ENCODE measurements around the gene PINLYP. TPM values are rescaled to one million over a fixed set of nuclear protein-coding genes. Genes with fewer than 3 reads are reported as not detected.

Gene PINLYP
- total and polyA plus RNA-seq, 2 experiments from 2014 or later, result 7.8 to 11.1 TPM

- peaks cover 1% of the 10 kb centered on the region; the same call in 1 of the 2 replicates for H3K4me1 ChIP-seq (ENCODE audit: insufficient read depth)
- peak overlapping the region; percentile 39; the same call in 1 of the 2 replicates for H3K27ac ChIP-seq (ENCODE audit: low read depth)
- Mint-ChIP-seq H3K4me3 (no peak overlapping the region), H3K4me1 (peaks cover 5% of the 10 kb centered on the region), H3K27ac (peak overlapping the region; percentile 49; the same call in 1 of the 2 replicates), H3K27me3 (ENCODE audit: insufficient read depth, low read depth, poor library complexity) (no peaks in the 10 kb centered on the region), H3K9me3 (no peaks in the 10 kb centered on the region), H3K36me3 (ENCODE audit: low read depth) (peaks cover 23% of the 10 kb centered on the region)
- 0 out of 2 replicates have a peak, but pooled peaks cover 10% of the 10 kb centered on the region for H3K79me2 ChIP-seq (replicated peaks; ENCODE audit: insufficient read depth)
- ATAC-seq (no peak), DNase-seq (ENCODE audit: low spot score) (no peak)
- no peak overlapping the region for H3K4me3 ChIP-seq
- H3F3A ChIP-seq (replicated peaks; ENCODE audit: low read depth), result no peaks in the 10 kb centered on the region
- no peaks in the 10 kb centered on the region for H3K9me2 ChIP-seq (ENCODE audit: insufficient read depth)
- H3K36me3 ChIP-seq (ENCODE audit: insufficient read depth), result no peaks in the 10 kb centered on the region
- H3K27me3 ChIP-seq (ENCODE audit: insufficient read depth), result no peaks in the 10 kb centered on the region
- no peak for TF ChIP-seq STAT1 (IDR thresholded peaks at IDR 0.05; ENCODE audit: unreplicated experiment)
- TF ChIP-seq EZH2phosphoT487 (IDR thresholded peaks at IDR 0.05; ENCODE audit: unreplicated experiment), result no peak
- no peak for TF ChIP-seq EZH2 (IDR thresholded peaks at IDR 0.05; ENCODE audit: low read depth, unreplicated experiment)
- TF ChIP-seq ZNF331 (CRISPR knock-in tag; IDR thresholded peaks at IDR 0.05; ENCODE audit: low read depth), result no peak
- no peak for TF ChIP-seq CREB1 (CRISPR knock-in tag; IDR thresholded peaks at IDR 0.05; ENCODE audit: low read depth)
- TF ChIP-seq ETS1 (IDR thresholded peaks at IDR 0.05), result no peak
- no peak for TF ChIP-seq ZNF114 (CRISPR knock-in tag; IDR thresholded peaks at IDR 0.05)
- TF ChIP-seq JUNB (IDR thresholded peaks at IDR 0.05; ENCODE audit: unreplicated experiment), result no peak
- TF ChIP-seq REST (IDR thresholded peaks at IDR 0.05; ENCODE audit: unreplicated experiment), result no peak
- H3K4me2 ChIP-seq, result no peak overlapping the region
- no peak overlapping the region for H2AFZ ChIP-seq
- no peaks in the 10 kb centered on the region; the same call in 1 of the 2 replicates for H4K20me1 ChIP-seq (replicated peaks; ENCODE audit: insufficient read depth)
Measured at GRCh38 chr19:43569657-43570056, 5.9 kb upstream of the PINLYP start.

DNA sequence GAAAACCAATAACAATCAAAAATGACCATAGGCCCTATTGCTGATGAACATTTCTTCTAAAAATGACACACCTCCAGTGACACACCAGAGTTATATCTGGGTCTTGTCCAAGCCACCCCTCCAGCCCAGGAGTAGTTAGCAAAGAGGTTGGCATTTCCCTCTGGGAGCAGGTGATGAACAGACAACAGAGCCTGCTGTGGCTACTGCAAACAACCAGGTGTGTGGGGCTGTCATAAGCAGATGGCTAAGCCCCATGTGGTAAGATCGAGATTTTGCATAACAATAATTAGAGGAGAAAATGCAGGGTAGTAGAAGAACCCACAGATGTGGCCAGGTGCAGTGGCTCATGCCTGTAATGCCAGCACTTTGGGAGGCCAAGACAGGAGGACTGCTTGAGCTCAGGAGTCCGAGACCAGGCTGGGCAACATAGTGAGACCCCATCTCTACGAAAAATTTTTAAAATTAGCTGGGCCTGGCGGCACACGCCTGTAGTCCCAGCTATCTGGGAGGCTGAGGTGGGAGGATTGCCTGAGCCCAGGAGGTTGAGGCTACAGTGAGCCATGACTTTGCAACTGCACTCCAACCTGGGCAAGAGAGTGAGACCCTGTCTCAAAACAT lies 5.3 kb upstream of the PINLYP start:
- DNase-seq (ENCODE audit: low spot score) (peak; percentile 54), ATAC-seq (peak; percentile 52)
- H3K79me2 ChIP-seq (replicated peaks; ENCODE audit: insufficient read depth), result 0 out of 2 replicates have a peak, but pooled peaks cover 10% of the 10 kb centered on the region
- no peaks in the 10 kb centered on the region; the same call in 1 of the 2 replicates for H4K20me1 ChIP-seq (replicated peaks; ENCODE audit: insufficient read depth)
- Mint-ChIP-seq H3K4me1 (peaks cover 5% of the 10 kb centered on the region), H3K9me3 (no peaks in the 10 kb centered on the region), H3K4me3 (no peak overlapping the region), H3K36me3 (ENCODE audit: low read depth) (peaks cover 23% of the 10 kb centered on the region), H3K27ac (peak overlapping the region; percentile 49; the same call in 1 of the 2 replicates), H3K27me3 (ENCODE audit: insufficient read depth, low read depth, poor library complexity) (peaks cover 5% of the 10 kb centered on the region)
- no peaks in the 10 kb centered on the region for H3K27me3 ChIP-seq (ENCODE audit: insufficient read depth)
- peak overlapping the region; percentile 39; the same call in 1 of the 2 replicates for H3K27ac ChIP-seq (ENCODE audit: low read depth)
- no peaks in the 10 kb centered on the region for H3F3A ChIP-seq (replicated peaks; ENCODE audit: low read depth)
- peaks cover 3% of the 10 kb centered on the region; the same call in 1 of the 2 replicates for H3K4me1 ChIP-seq (ENCODE audit: insufficient read depth)
- H2AFZ ChIP-seq, result no peak overlapping the region
- H3K4me3 ChIP-seq, result no peak overlapping the region
- no peaks in the 10 kb centered on the region for H3K9me2 ChIP-seq (ENCODE audit: insufficient read depth)
- no peak overlapping the region for H3K4me2 ChIP-seq
- no peaks in the 10 kb centered on the region for H3K36me3 ChIP-seq (ENCODE audit: insufficient read depth)
- no peak for TF ChIP-seq ZNF462 (CRISPR knock-in tag; IDR thresholded peaks at IDR 0.05)
- no peak for TF ChIP-seq ZNF114 (CRISPR knock-in tag; IDR thresholded peaks at IDR 0.05)

All from GM23338 (cell line).